Panc1 (cell line): ENCODE results near the gene OR6B1. TPM values are rescaled to one million over a fixed set of nuclear protein-coding genes. Genes with fewer than 3 reads are reported as not detected.
"Not testable (repeated sequence)": the region's sequence is repeated elsewhere in the genome, so short reads cannot be mapped to it uniquely, and the experiment has no call there.

ENCODE experiments used
- ATAC-seq: fragments of 200-7000 bp; cut with Tn5 transposase; 2 replicates; pipeline ENCODE4 v1.9.1; 2020; ENCODE audit warnings: mild to moderate bottlenecking, moderate library complexity
- BruUV-seq: library from RNA; stranded (reverse); fragments of 400-500 nt; replicated peaks from 2 replicates; lab custom pipeline; 2021; lab: Mats Ljungman, UMichigan
- CTCF ChIA-PET: fragments of 300-600 bp; sonication (Branson Sonifier 250); formaldehyde crosslinking; loops from one replicate; lab custom pipeline; 2022; ENCODE audit warnings: antibody characterized with exemption; lab: Charles Lee
- POLR2A ChIA-PET: fragments of 300-600 bp; sonication (Branson Sonifier 250); formaldehyde crosslinking; loops from one replicate; lab custom pipeline; 2022; ENCODE audit warnings: antibody characterized with exemption; lab: Charles Lee
- DNase-seq: peaks from one replicate; pipeline ENCODE4 v3.0.0-alpha.2; 2010; ENCODE audit warnings: low read depth, low spot score
- H3K27ac ChIP-seq: 2 replicates; pipeline ENCODE4 v1.5.1; 2011; ENCODE audit warnings: mild to moderate bottlenecking, low read length, inconsistent platforms
- H3K27me3 ChIP-seq: fragments of 200-500 bp; sonication (Bioruptor generic); 2 replicates; pipeline ENCODE4 v1.6.0; 2014; ENCODE audit warnings: low read length, inconsistent platforms; ENCODE audit not compliant: control insufficient read depth, insufficient read depth
- H3K36me3 ChIP-seq: fragments of 200-500 bp; sonication (Bioruptor generic); 2 replicates; pipeline ENCODE4 v1.5.1; 2014; ENCODE audit warnings: inconsistent platforms, mild to moderate bottlenecking, low read length, moderate library complexity; ENCODE audit not compliant: control insufficient read depth, insufficient read depth
- H3K4me1 ChIP-seq: 2 replicates; pipeline ENCODE4 v1.5.1; 2011; ENCODE audit warnings: inconsistent platforms, mild to moderate bottlenecking, low read length, moderate library complexity; ENCODE audit not compliant: control insufficient read depth, insufficient read depth
- H3K4me3 ChIP-seq, 2 experiments: 2 replicates each; pipeline ENCODE4 v1.5.1; 2011 to 2012; ENCODE audit warnings: low read depth in 2 of 2, low read length in 2 of 2, mild to moderate bottlenecking in 2 of 2, inconsistent platforms in 1 of 2, moderate library complexity in 1 of 2
- H3K9me3 ChIP-seq: fragments of 200-500 bp; sonication (Bioruptor generic); 2 replicates; pipeline ENCODE4 v1.5.1; 2014; ENCODE audit warnings: low read depth, mild to moderate bottlenecking, inconsistent platforms, low read length, moderate library complexity; ENCODE audit not compliant: control insufficient read depth, insufficient read depth
- CTCF ChIP-seq: fragments of 450-650 bp; IDR thresholded peaks from 2 replicates; pipeline ENCODE4 v1.5.1; 2017; ENCODE audit warnings: mild to moderate bottlenecking
- POLR2AphosphoS5 ChIP-seq: IDR thresholded peaks from 2 replicates; pipeline ENCODE4 v1.6.1; 2012; ENCODE audit warnings: mild to moderate bottlenecking, low read depth, low read length, moderate library complexity
- REST ChIP-seq, 2 experiments: IDR thresholded peaks; 2 replicates each; pipeline ENCODE4 v1.6.1; 2011 to 2012; ENCODE audit warnings: low read depth in 2 of 2, control low read depth in 1 of 2, low read length in 1 of 2, mild to moderate bottlenecking in 1 of 2, moderate library complexity in 1 of 2; ENCODE audit not compliant: insufficient read depth in 1 of 2
- SIN3A ChIP-seq: IDR thresholded peaks from 2 replicates; pipeline ENCODE4 v1.6.1; 2012; ENCODE audit warnings: low read depth, mild to moderate bottlenecking, low read length, moderate library complexity, borderline replicate concordance; ENCODE audit not compliant: insufficient read depth
- TCF7L2 ChIP-seq: IDR thresholded peaks from 2 replicates; pipeline ENCODE4 v1.6.1; 2011; ENCODE audit warnings: mild to moderate bottlenecking, low read depth, low read length, inconsistent platforms
- in situ Hi-C: cut with HindIII; loops from 2 replicates; pipeline ENCODE4 v1.10.0; 2016; ENCODE audit warnings: low sequenced_read_pairs, low pct_unique_long_range_greater_than_20kb
- intact Hi-C: fragments of 100-400 bp; cut with micrococcal nuclease; formaldehyde crosslinking; loops from one replicate; pipeline ENCODE4 v1.10.0; 2022; ENCODE audit not compliant: unreplicated experiment
- total RNA-seq: library from RNA; stranded (reverse); gene quantifications from one replicate; pipeline ENCODE4 v1.2.1, GENCODE V29; 2021; ENCODE audit not compliant: unreplicated experiment

The OR6B1 gene
- total RNA-seq, 1 experiment from 2014 or later: not detected

GRCh38 chr7:144048648-144049047 lies 48.5 kb downstream of the OR6B1 start, which contains the start of gene OR2A5:
OR2A5 (plus strand) TSS chr7:144048948; CDS start chr7:144050402, 1,454 bp downstream.
- ATAC-seq (no peak), DNase-seq (no peak)
- CTCF ChIA-PET: no interaction called here
- in situ Hi-C loops: no loop called here
- intact Hi-C loops: no loop called here
- POLR2A ChIA-PET: no interaction called here
- Histone ChIP-seq H3K9me3 (no peaks in the 10 kb centered on the region), H3K4me3 (no peak within 1 kb of the TSS), H3K4me1 (no peaks in the 10 kb centered on the region), H3K27me3 (no peaks in the 10 kb centered on the region; the same call in 1 of the 2 replicates), H3K36me3 (no peaks in the 10 kb centered on the region), H3K27ac (no peak within 1 kb of the TSS)
- no peak for TF ChIP-seq SIN3A
- BruUV-seq: no TSS peak

DNA sequence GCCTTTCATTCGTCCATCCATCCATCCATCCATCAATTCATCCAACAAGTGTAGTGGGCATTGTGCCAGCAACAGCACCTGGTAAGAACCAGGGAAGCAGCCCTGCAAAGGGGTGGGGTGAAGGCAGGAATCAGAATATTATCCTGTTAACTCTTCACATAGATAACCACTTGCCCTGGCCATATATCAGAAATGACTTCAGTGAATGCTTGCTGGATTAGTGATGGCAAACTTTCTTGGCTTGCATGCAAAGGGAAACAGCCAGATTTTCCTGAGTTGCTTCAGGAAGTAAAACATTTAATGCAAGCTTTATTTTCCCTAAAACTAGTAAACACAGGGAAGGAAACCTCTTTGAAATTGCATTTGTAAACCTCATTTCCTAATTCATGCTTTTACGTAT lies 49.4 kb downstream of the OR6B1 start:
- H3K4me3 ChIP-seq: no peak overlapping the region
- no peaks in the 10 kb centered on the region for H3K4me1 ChIP-seq
- intact Hi-C loops (no loop called here), in situ Hi-C loops (no loop called here)
- no peak overlapping the region for H3K27ac ChIP-seq
- no peaks in the 10 kb centered on the region; the same call in 1 of the 2 replicates for H3K27me3 ChIP-seq
- no TSS peak for BruUV-seq
- ATAC-seq (no peak), DNase-seq (no peak)
- no peaks in the 10 kb centered on the region for H3K36me3 ChIP-seq
- POLR2A ChIA-PET: no interaction called here
- no peaks in the 10 kb centered on the region for H3K9me3 ChIP-seq
- TF ChIP-seq REST (IDR thresholded peaks at IDR 0.05; ENCODE audit: insufficient read depth in 1 of 2, low read depth in 2 of 2, low read length in 1 of 2) (no peak), TCF7L2 (no peak), CTCF (no peak), SIN3A (no peak), POLR2AphosphoS5 (no peak)
- CTCF ChIA-PET: no interaction called here

GRCh38 chr7:144050093-144050492 lies 50.0 kb downstream of the OR6B1 start:
- Histone ChIP-seq H3K9me3 (no peaks in the 10 kb centered on the region), H3K36me3 (no peaks in the 10 kb centered on the region), H3K4me1 (no peaks in the 10 kb centered on the region), H3K27me3 (no peaks in the 10 kb centered on the region; the same call in 1 of the 2 replicates), H3K27ac (no peak overlapping the region), H3K4me3 (no peak overlapping the region)
- ChIA-PET CTCF (no interaction called here), POLR2A (no interaction called here)
- TF ChIP-seq SIN3A (no peak), TCF7L2 (no peak), REST (IDR thresholded peaks at IDR 0.05; ENCODE audit: insufficient read depth in 1 of 2, low read depth in 2 of 2, low read length in 1 of 2) (no peak), POLR2AphosphoS5 (no peak), CTCF (no peak)
- BruUV-seq: no TSS peak
- ATAC-seq (no peak), DNase-seq (no peak)
- intact Hi-C loops: no loop called here
- in situ Hi-C loops: no loop called here

DNA sequence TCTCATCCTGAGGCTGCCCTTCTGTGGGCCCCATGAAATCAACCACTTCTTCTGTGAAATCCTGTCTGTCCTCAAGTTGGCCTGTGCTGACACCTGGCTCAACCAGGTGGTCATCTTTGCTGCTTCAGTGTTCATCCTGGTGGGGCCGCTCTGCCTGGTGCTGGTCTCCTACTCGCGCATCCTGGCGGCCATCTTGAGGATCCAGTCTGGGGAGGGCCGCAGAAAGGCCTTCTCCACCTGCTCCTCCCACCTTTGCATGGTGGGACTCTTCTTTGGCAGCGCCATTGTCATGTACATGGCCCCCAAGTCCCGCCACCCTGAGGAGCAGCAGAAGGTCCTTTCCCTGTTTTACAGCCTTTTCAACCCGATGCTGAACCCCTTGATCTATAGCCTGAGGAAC lies 50.8 kb downstream of the OR6B1 start:
- intact Hi-C loops, H3K36me3 ChIP-seq, H3K27ac ChIP-seq, BruUV-seq, POLR2A ChIA-PET, CTCF ChIA-PET, H3K9me3 ChIP-seq, H3K4me3 ChIP-seq, in situ Hi-C loops, ATAC-seq, H3K4me1 ChIP-seq, H3K27me3 ChIP-seq, DNase-seq: not testable (repeated sequence)
